Fibroblast of lung (primary cell): Measurements from ENCODE around the gene MMP1.

Source experiments
- EZH2 ChIP-seq: IDR thresholded peaks from 2 replicates; pipeline ENCODE4 v1.5.1; 2012; ENCODE audit warnings: low read length, control low read depth, mild to moderate bottlenecking; ENCODE audit errors: missing control alignments
- TF ChIP-seq, protein P1 (sequence below), 2 donors: IDR thresholded peaks in 1 of 2; conservative IDR thresholded peaks in 1 of 2; 1 replicate in 1 of 2; 2 replicates in 1 of 2; pipeline ENCODE4 v1.5.1; 2011 to 2012; ENCODE audit warnings: low read length in 2 of 2, control low read depth in 1 of 2, inconsistent platforms in 1 of 2, low read depth in 1 of 2, mild to moderate bottlenecking in 1 of 2

GRCh38 chr11:102788334-102788995 lies 9.5 kb downstream of the MMP1 start:
- TF ChIP-seq, protein P1, sequence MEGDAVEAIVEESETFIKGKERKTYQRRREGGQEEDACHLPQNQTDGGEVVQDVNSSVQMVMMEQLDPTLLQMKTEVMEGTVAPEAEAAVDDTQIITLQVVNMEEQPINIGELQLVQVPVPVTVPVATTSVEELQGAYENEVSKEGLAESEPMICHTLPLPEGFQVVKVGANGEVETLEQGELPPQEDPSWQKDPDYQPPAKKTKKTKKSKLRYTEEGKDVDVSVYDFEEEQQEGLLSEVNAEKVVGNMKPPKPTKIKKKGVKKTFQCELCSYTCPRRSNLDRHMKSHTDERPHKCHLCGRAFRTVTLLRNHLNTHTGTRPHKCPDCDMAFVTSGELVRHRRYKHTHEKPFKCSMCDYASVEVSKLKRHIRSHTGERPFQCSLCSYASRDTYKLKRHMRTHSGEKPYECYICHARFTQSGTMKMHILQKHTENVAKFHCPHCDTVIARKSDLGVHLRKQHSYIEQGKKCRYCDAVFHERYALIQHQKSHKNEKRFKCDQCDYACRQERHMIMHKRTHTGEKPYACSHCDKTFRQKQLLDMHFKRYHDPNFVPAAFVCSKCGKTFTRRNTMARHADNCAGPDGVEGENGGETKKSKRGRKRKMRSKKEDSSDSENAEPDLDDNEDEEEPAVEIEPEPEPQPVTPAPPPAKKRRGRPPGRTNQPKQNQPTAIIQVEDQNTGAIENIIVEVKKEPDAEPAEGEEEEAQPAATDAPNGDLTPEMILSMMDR (conservative IDR thresholded peaks at IDR 0.05 in 1 of 2, IDR thresholded peaks at IDR 0.05 in 1 of 2; ENCODE audit: low read depth in 1 of 2, low read length in 2 of 2) = no peak
- TF ChIP-seq EZH2 = no peak
